ENCODE measurements around the gene NNT.
"Not testable (repeated sequence)": the region's sequence is repeated elsewhere in the genome, so short reads cannot be mapped to it uniquely, and the experiment has no call there.

- TF ChIP-seq, protein P1, sequence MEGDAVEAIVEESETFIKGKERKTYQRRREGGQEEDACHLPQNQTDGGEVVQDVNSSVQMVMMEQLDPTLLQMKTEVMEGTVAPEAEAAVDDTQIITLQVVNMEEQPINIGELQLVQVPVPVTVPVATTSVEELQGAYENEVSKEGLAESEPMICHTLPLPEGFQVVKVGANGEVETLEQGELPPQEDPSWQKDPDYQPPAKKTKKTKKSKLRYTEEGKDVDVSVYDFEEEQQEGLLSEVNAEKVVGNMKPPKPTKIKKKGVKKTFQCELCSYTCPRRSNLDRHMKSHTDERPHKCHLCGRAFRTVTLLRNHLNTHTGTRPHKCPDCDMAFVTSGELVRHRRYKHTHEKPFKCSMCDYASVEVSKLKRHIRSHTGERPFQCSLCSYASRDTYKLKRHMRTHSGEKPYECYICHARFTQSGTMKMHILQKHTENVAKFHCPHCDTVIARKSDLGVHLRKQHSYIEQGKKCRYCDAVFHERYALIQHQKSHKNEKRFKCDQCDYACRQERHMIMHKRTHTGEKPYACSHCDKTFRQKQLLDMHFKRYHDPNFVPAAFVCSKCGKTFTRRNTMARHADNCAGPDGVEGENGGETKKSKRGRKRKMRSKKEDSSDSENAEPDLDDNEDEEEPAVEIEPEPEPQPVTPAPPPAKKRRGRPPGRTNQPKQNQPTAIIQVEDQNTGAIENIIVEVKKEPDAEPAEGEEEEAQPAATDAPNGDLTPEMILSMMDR (conservative IDR thresholded peaks at IDR 0.05; ENCODE audit: low read length), result not testable (repeated sequence)
- TF ChIP-seq EZH2phosphoT487 (IDR thresholded peaks at IDR 0.05; ENCODE audit: borderline replicate concordance), result not testable (repeated sequence)
These were observed 46.4 kb upstream of the NNT start for GRCh38 chr5:43556607-43556856.

All from Loucy (cell line).